GM12872 (cell line): Measurements from ENCODE around the gene CALU.

Source experiments
- CTCF ChIP-seq: IDR thresholded peaks from 3 replicates; pipeline ENCODE4 v1.5.1; 2011; ENCODE audit warnings: low read depth, mild to moderate bottlenecking, low read length, moderate library complexity; ENCODE audit not compliant: insufficient read depth

CALU gene

GRCh38 chr7:128794436-128794835 lies 55.3 kb downstream of the CALU start:
- no peak for TF ChIP-seq CTCF

- no peak for TF ChIP-seq CTCF
Observed at GRCh38 chr7:128795129-128795528, 56.0 kb downstream of the CALU start.

- TF ChIP-seq CTCF, result no peak
Observed at GRCh38 chr7:128796327-128796726, 57.2 kb downstream of the CALU start.

- no peak for TF ChIP-seq CTCF
Observed at GRCh38 chr7:128799451-128799850, 60.3 kb downstream of the CALU start.

GRCh38 chr7:128800567-128800966 lies 61.4 kb downstream of the CALU start:
- no peak for TF ChIP-seq CTCF

GRCh38 chr7:128801003-128801402 lies 61.8 kb downstream of the CALU start:
- TF ChIP-seq CTCF, result no peak

- no peak for TF ChIP-seq CTCF
Observed at GRCh38 chr7:128801667-128802418, 62.7 kb downstream of the CALU start.
